Measurements from ENCODE around the gene ANO6.

DNA sequence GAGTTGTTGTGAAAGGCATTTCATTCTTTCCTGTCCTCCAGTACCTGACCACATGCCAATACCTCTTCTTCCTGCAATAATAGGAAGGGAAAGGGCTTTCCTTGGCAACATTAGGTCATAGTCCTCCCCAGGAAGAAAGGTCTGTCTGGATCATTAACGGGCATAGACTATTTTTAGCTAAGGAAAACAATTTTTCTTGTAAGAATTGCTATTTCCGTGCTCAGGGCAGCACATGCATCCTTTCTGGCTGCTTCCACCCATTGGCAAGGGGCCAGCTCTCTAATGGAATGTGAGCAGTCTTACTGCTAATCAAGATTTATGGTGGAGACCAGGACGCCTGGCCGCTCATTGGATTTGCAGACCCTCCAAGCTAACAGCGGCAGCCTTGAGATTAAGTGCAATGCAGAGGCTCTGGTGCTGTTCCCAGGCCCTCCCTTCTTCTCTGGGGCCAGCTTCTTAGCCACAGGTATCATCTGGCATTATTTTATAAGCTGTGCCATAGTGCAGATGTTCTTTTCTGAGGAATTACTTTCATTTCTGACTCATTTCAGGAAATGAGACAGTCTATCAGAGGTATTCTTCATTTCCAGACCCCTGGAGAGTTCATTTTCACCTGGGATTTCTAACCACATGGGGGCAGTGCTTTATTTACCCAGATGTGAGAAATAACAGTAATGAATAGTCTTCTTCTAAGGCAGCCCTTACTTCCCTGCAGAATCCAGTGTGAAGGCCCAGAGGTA, 52.9 kb downstream of the ANO6 start:
- TF ChIP-seq CTCF (conservative IDR thresholded peaks at IDR 0.05): peak; percentile 70
- TF ChIP-seq EZH2 (IDR thresholded peaks at IDR 0.05; ENCODE audit: low read depth): no peak
